C4-2B (cell line): ENCODE results near the gene ERICH6B.

Source experiments
- CTCF ChIP-seq: fragments of 450-650 bp; conservative IDR thresholded peaks from 2 replicates; pipeline ENCODE4 v1.5.1; 2017; ENCODE audit warnings: mild to moderate bottlenecking
- ZFX ChIP-seq: fragments of 450-650 bp; IDR thresholded peaks from 2 replicates; pipeline ENCODE4 v1.6.1; 2017

- TF ChIP-seq CTCF (no peak), ZFX (no peak)
These were observed 39.1 kb downstream of the ERICH6B start for GRCh38 chr13:45576466-45576865.
